Measurements from ENCODE around the gene GKAP1. TPM values are rescaled to one million over a fixed set of nuclear protein-coding genes. Genes with fewer than 3 reads are reported as not detected.

Gene GKAP1
- total RNA-seq (2022; extraction: Qiagen RNA extraction): 4.4 to 6.3 TPM (median 5.2 TPM) in 5 replicates

DNA sequence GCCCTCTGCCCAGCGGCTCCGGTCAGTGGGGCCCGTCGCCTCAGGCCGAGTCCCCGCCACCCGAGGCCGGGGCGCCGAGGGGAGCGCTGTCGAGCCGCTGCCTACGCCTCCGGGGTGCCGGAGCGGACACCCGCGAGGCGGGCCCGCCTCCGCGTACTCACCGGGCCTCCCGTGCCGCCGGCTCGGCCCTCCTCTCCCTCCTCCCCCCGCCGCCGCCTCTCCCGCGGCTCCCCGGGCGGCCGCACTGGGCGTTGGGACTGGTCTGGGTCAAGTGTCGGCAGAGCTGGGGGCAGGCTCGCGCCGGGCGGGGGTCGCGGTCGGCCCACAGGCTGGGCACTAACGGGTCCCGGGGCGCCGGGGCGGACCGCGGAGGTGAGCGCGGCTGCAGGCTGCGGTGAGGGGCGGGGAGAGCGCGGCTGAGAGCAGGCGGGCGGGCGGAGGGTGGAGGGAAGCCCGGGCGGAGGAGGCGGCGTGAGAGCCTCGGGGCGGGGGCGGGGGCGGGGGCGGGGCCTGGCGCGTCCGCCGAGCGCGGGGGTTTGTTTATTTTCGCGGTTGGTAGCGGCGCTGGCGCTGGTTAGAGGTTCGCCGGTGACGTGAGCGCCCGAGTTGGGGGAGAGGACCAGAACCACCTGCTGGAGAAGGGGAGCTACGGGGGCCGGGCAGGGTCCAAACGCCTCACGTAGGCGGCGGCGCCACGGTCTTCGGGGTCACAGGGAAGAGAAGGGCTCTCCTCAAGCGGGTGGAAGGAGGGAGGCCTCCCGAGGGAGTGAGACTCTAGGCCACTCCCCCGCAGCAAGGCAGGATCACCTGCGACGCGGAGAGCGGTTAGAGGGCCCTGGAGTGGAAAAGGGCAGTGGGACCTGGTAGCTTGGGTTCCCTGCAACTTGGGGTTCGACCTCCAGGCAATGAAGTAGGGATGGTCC, at the start of gene GKAP1:
Gene GKAP1, minus strand, starts transcription at position 414 of the 923 bp plus-strand sequence. CDS start 11,252 bp downstream, outside the sequence.

GRCh38 chr9:83707768-83708514, 109.6 kb downstream of the GKAP1 start, which contains the start of gene UBQLN1:
TSS of gene UBQLN1 (minus strand) at chr9:83707958. CDS start at chr9:83707679, 279 bp downstream.

Other genes with a start within 250 kb of the GKAP1 start
- 5.4 to 6.7 TPM (median 6.4 TPM) in 5 replicates for gene IDNK, start 194.6 kb downstream of the GKAP1 start, total RNA-seq (2022; extraction: Qiagen RNA extraction)
- 104 to 119 TPM (median 106 TPM) in 5 replicates for gene UBQLN1, start 109.8 kb downstream of the GKAP1 start, total RNA-seq (2022; extraction: Qiagen RNA extraction)
- gene KIF27, start 103.7 kb upstream of the GKAP1 start, total RNA-seq (2022; extraction: Qiagen RNA extraction): 1.0 to 1.3 TPM (median 1.2 TPM) in 5 replicates
- 519 to 681 TPM (median 534 TPM) in 5 replicates for gene HNRNPK, start 162.4 kb upstream of the GKAP1 start, total RNA-seq (2022; extraction: Qiagen RNA extraction)
- 9.4 to 15.5 TPM (median 11.0 TPM) in 5 replicates for gene RMI1, start 163.0 kb upstream of the GKAP1 start, total RNA-seq (2022; extraction: Qiagen RNA extraction)